Measurements from ENCODE around the gene MYLIP. TPM values are rescaled to one million over a fixed set of nuclear protein-coding genes. Genes with fewer than 3 reads are reported as not detected.
A peak's percentile ranks its signal among the peaks of the same experiment; 100 is the strongest.

Gene MYLIP
- total RNA-seq (2013): 22.5 TPM
- 10 to 100 TPM; 19.9 to 84.0 (median 28.0) TPM for polyA plus RNA-seq
- polyA minus RNA-seq: 37.7 and 40.0 TPM in 2 replicates
- 43.1 to 215 (median 154) reads per million in 11 experiments for total RNA-seq

DNA sequence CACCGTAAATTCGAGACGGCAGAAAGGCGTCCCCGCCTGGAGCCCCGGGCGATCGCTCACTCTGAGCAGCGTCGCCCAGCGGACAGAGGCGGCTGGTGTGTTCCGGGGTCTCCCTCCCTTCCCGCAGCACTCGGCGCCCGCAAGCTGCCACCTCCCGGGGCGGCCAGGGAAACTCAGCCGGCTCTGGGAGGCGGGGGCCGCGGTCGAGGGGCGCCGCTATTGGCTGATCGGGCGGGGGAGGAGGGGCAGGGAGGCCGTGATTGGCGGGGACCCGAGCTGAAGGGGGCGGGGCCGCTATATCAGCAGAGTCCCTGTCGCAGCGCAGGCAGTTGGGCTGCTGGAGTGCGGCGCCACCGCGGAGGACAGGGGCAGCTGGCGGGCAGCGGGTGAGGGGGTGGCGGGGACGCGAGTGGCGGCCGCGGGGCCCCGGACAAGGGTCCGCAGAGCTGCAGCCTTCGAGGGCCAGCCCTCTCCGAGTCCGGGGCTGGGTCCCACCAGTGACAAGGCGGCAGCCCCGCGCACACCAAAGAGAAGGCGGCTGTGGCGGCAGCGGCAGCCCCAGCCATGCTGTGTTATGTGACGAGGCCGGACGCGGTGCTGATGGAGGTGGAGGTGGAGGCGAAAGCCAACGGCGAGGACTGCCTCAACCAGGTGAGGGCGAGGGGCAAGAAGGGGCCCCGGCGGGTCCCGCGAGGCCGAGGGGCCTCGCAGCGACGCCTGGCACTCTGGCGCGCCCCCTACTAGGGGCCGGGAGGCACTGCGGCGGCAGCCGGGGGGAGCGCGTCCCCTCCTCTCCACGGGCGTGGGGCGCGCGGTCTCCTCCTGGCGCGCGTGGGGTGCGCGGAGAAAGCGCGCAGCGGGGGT lies at the start of gene MYLIP:
MYLIP (plus strand) TSS at position 328 of the 864 bp plus-strand sequence; CDS start at position 565, 237 bp downstream.
- H3K4me2 ChIP-seq (replicated peaks; ENCODE audit: extremely low read depth, low read length, poor library complexity, severe bottlenecking): peak within 1 kb of the TSS; percentile 92
- peak within 1 kb of the TSS; percentile 70 to 83 for H3K27ac ChIP-seq (ENCODE audit: low read depth in 1 of 2, low read length in 2 of 2)
- peak within 1 kb of the TSS; percentile 96 to 100 for H3K4me3 Mint-ChIP-seq
- H3K9ac ChIP-seq (ENCODE audit: insufficient read depth, low read length, poor library complexity, severe bottlenecking): peak within 1 kb of the TSS; percentile 94
- TF ChIP-seq, protein P1, sequence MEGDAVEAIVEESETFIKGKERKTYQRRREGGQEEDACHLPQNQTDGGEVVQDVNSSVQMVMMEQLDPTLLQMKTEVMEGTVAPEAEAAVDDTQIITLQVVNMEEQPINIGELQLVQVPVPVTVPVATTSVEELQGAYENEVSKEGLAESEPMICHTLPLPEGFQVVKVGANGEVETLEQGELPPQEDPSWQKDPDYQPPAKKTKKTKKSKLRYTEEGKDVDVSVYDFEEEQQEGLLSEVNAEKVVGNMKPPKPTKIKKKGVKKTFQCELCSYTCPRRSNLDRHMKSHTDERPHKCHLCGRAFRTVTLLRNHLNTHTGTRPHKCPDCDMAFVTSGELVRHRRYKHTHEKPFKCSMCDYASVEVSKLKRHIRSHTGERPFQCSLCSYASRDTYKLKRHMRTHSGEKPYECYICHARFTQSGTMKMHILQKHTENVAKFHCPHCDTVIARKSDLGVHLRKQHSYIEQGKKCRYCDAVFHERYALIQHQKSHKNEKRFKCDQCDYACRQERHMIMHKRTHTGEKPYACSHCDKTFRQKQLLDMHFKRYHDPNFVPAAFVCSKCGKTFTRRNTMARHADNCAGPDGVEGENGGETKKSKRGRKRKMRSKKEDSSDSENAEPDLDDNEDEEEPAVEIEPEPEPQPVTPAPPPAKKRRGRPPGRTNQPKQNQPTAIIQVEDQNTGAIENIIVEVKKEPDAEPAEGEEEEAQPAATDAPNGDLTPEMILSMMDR (IDR thresholded peaks at IDR 0.05): peak; percentile 73
- peak within 1 kb of the TSS; percentile 71 for H2AFZ ChIP-seq (ENCODE audit: insufficient read depth, low read depth, low read length, poor library complexity, severe bottlenecking)
- peaks cover 0 to 2% (median 0%) of the 10 kb centered on the region in 7 donors for H3K9me3 Mint-ChIP-seq
- H3K4me3 ChIP-seq (replicated peaks in 1 of 3; ENCODE audit: low read depth in 2 of 3, low read length in 3 of 3): peak within 1 kb of the TSS; percentile 76 to 98 (median 94)
- H3K4me1 Mint-ChIP-seq: peaks cover 31% of the 10 kb centered on the region
- no peaks in the 10 kb centered on the region for H3K27me3 ChIP-seq (ENCODE audit: control insufficient read depth in 2 of 2, insufficient read depth in 2 of 2, low read length in 2 of 2)
- DNase-seq: peak; percentile 93 to 97 (median 95)
- H3K27ac Mint-ChIP-seq: peak within 1 kb of the TSS; percentile 88 to 97 (median 93)
- WGBS (ENCODE audit: insufficient coverage): under 1% methylated on average over 86 of the region's 95 CpGs
- H3K27me3 Mint-ChIP-seq (ENCODE audit: low read depth in 3 of 3): peaks cover 0 to 4% (median 0%) of the 10 kb centered on the region in 3 donors
- H3K9me3 ChIP-seq (replicated peaks in 1 of 2; ENCODE audit: control insufficient read depth in 1 of 2, insufficient read depth in 1 of 2, low read length in 2 of 2): no peaks in the 10 kb centered on the region
- intact Hi-C loops (cut with micrococcal nuclease): loop anchor here (5.0 to 10.0 kb wide), 3 partner anchors 254 to 437 kb away; no protein-coding TSS in a partner anchor
- peaks cover 25 to 42% of the 10 kb centered on the region in 2 donors for H3K4me1 ChIP-seq (ENCODE audit: control insufficient read depth in 1 of 2, insufficient read depth in 2 of 2, low read length in 2 of 2)
- peaks cover 14 to 17% of the 10 kb centered on the region in 2 donors for H3K36me3 Mint-ChIP-seq
- peaks cover 6 to 9% of the 10 kb centered on the region in 2 donors for H3K36me3 ChIP-seq (replicated peaks in 1 of 2; ENCODE audit: control insufficient read depth in 1 of 2, insufficient read depth in 2 of 2, low read length in 2 of 2)
- peaks cover 51% of the 10 kb centered on the region for H4K20me1 ChIP-seq (ENCODE audit: insufficient read depth, low read length)
- peaks cover 51% of the 10 kb centered on the region for H3K79me2 ChIP-seq (ENCODE audit: insufficient read depth, low read length)

DNA sequence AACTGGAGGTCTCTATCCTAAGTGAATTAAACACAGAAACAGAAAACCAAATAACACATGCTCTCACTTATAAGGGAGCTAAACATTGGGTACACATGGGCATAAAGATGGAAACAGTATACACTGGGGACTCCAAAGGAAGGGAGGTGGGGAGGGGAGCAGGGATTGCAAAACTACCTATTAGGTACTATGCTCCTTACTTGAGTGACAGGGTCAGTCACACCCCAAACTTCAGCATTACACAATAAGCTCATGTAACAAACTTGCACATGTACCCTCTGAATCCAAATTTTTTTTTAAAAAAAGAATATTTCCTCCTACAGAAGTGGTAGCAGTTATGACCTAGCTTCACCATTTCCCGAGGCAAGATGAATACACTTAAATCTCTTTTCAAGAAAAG lies 49.5 kb upstream of the MYLIP start:
- no peaks in the 10 kb centered on the region for H3K36me3 ChIP-seq (replicated peaks in 1 of 2; ENCODE audit: control insufficient read depth in 1 of 2, insufficient read depth in 2 of 2, low read length in 2 of 2)
- intact Hi-C loops (cut with micrococcal nuclease): no loop called here
- no peak overlapping the region for H3K4me2 ChIP-seq (replicated peaks; ENCODE audit: extremely low read depth, low read length, poor library complexity, severe bottlenecking)
- H2AFZ ChIP-seq (ENCODE audit: insufficient read depth, low read depth, low read length, poor library complexity, severe bottlenecking): no peak overlapping the region
- no peaks in the 10 kb centered on the region for H3K9me3 ChIP-seq (replicated peaks in 1 of 2; ENCODE audit: control insufficient read depth in 1 of 2, insufficient read depth in 1 of 2, low read length in 2 of 2)
- TF ChIP-seq, protein P1 (IDR thresholded peaks at IDR 0.05): no peak
- H3K36me3 Mint-ChIP-seq: no peaks in the 10 kb centered on the region
- no peaks in the 10 kb centered on the region for H3K4me1 ChIP-seq (ENCODE audit: control insufficient read depth in 1 of 2, insufficient read depth in 2 of 2, low read length in 2 of 2)
- H3K9ac ChIP-seq (ENCODE audit: insufficient read depth, low read length, poor library complexity, severe bottlenecking): no peak overlapping the region
- H3K27ac Mint-ChIP-seq: no peak overlapping the region
- no CpG with 5 or more reads among the region's 1 CpG for WGBS (ENCODE audit: insufficient coverage)
- H3K27ac ChIP-seq (ENCODE audit: low read depth in 1 of 2, low read length in 2 of 2): no peak overlapping the region
- no peak overlapping the region for H3K4me3 Mint-ChIP-seq
- H4K20me1 ChIP-seq (ENCODE audit: insufficient read depth, low read length): no peaks in the 10 kb centered on the region
- H3K27me3 Mint-ChIP-seq (ENCODE audit: low read depth in 3 of 3): no peaks in the 10 kb centered on the region
- no peak for DNase-seq
- H3K4me1 Mint-ChIP-seq: peaks cover 10% of the 10 kb centered on the region
- H3K27me3 ChIP-seq (ENCODE audit: control insufficient read depth in 2 of 2, insufficient read depth in 2 of 2, low read length in 2 of 2): no peaks in the 10 kb centered on the region
- H3K4me3 ChIP-seq (replicated peaks in 1 of 3; ENCODE audit: low read depth in 2 of 3, low read length in 3 of 3): no peak overlapping the region
- H3K79me2 ChIP-seq (ENCODE audit: insufficient read depth, low read length): no peaks in the 10 kb centered on the region
- peaks cover 0 to 2% (median 0%) of the 10 kb centered on the region in 7 donors for H3K9me3 Mint-ChIP-seq
